ENCODE measurements around the gene SLC9A9.

DNA sequence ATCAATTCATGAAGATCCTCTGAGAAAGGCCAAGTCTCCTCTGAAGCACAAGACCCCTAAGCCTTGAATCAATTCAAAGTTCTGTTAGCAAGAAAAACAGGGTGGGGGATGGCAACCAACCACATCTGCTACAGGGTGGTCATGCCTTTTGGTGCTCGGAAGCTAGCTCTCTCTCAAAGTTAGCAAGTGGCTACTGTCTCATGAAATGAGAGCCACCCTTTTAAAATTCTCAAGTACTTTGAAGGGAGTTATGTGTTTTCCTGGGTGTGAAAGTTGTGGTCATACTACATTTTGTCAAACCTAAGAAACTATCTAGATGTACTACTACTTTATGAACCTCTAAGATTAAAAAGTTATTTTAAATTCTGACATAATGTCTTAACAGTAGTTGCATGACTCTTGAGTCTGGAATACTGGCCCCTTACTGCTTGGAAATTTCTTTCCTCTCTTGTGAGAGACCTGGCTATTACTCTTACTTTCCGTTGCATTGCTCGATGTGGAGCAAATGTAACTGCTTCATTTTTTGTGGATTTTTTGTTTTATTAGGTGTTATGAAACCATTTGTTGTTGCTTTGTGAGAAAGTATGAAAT lies 612.6 kb downstream of the SLC9A9 start:
- TF ChIP-seq, protein P1, sequence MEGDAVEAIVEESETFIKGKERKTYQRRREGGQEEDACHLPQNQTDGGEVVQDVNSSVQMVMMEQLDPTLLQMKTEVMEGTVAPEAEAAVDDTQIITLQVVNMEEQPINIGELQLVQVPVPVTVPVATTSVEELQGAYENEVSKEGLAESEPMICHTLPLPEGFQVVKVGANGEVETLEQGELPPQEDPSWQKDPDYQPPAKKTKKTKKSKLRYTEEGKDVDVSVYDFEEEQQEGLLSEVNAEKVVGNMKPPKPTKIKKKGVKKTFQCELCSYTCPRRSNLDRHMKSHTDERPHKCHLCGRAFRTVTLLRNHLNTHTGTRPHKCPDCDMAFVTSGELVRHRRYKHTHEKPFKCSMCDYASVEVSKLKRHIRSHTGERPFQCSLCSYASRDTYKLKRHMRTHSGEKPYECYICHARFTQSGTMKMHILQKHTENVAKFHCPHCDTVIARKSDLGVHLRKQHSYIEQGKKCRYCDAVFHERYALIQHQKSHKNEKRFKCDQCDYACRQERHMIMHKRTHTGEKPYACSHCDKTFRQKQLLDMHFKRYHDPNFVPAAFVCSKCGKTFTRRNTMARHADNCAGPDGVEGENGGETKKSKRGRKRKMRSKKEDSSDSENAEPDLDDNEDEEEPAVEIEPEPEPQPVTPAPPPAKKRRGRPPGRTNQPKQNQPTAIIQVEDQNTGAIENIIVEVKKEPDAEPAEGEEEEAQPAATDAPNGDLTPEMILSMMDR (IDR thresholded peaks at IDR 0.05) = no peak
- TF ChIP-seq POLR2A (IDR thresholded peaks at IDR 0.05) = no peak
- TF ChIP-seq EP300 (IDR thresholded peaks at IDR 0.05; ENCODE audit: low read depth) = no peak

All from transverse colon (tissue), 3 donors.